HG03565 (cell line): ENCODE measurements around the gene GABPB1.

Source experiments
- ATAC-seq: cut with Tn5 transposase; IDR thresholded peaks from one replicate; pipeline ENCODE4 v1.9.1; 2021; ENCODE audit warnings: mild to moderate bottlenecking, moderate library complexity; ENCODE audit not compliant: unreplicated experiment

The GABPB1 gene

GRCh38 chr15:50246631-50247030 lies 108.4 kb downstream of the GABPB1 start:
- ATAC-seq, result no peak

GRCh38 chr15:50244959-50245624 lies 109.9 kb downstream of the GABPB1 start:
- ATAC-seq, result no peak

GRCh38 chr15:50244153-50244552 lies 110.8 kb downstream of the GABPB1 start:
- ATAC-seq, result no peak

- no peak for ATAC-seq
Observed at GRCh38 chr15:50241684-50242450, 113.1 kb downstream of the GABPB1 start.

GRCh38 chr15:50238255-50238654 lies 116.7 kb downstream of the GABPB1 start:
- no peak for ATAC-seq

GRCh38 chr15:50236433-50236832 lies 118.6 kb downstream of the GABPB1 start:
- no peak for ATAC-seq

- no peak for ATAC-seq
Observed at GRCh38 chr15:50235794-50236193, 119.2 kb downstream of the GABPB1 start.

- ATAC-seq, result no peak
Observed at GRCh38 chr15:50234764-50235163, 120.2 kb downstream of the GABPB1 start.

GRCh38 chr15:50233192-50233736 lies 121.7 kb downstream of the GABPB1 start:
- ATAC-seq, result no peak

GRCh38 chr15:50232791-50233190 lies 122.2 kb downstream of the GABPB1 start:
- ATAC-seq, result no peak

- ATAC-seq, result no peak
Observed at GRCh38 chr15:50231761-50232160, 123.2 kb downstream of the GABPB1 start.

- ATAC-seq, result no peak
Observed at GRCh38 chr15:50229336-50229735, 125.7 kb downstream of the GABPB1 start.

- ATAC-seq, result no peak
Observed at GRCh38 chr15:50228866-50229265, 126.1 kb downstream of the GABPB1 start.

- ATAC-seq, result no peak
Observed at GRCh38 chr15:50227076-50227475, 127.9 kb downstream of the GABPB1 start.

GRCh38 chr15:50225938-50226337 lies 129.1 kb downstream of the GABPB1 start:
- ATAC-seq, result no peak
